HEK293 (cell line): ENCODE measurements around the gene C1QTNF4.

Experiments
- CTCF ChIP-seq: fragments of 450-650 bp; formaldehyde crosslinking; IDR thresholded peaks from 2 replicates; pipeline ENCODE4 v1.5.1; 2016; ENCODE audit warnings: missing biosample characterization, missing genetic modification characterization
- HOXD13 ChIP-seq: sonication (generic); formaldehyde crosslinking; IDR thresholded peaks from 2 replicates; pipeline ENCODE4 v1.8.0; 2022; ENCODE audit warnings: missing genetic modification reagents, borderline replicate concordance
- ZFP3 ChIP-seq: fragments of 450-650 bp; formaldehyde crosslinking; IDR thresholded peaks from 2 replicates; pipeline ENCODE4 v1.5.1; 2016; ENCODE audit warnings: low read depth, missing biosample characterization, missing genetic modification characterization
- ZNF362 ChIP-seq: fragments of 450-650 bp; formaldehyde crosslinking; IDR thresholded peaks from 2 replicates; pipeline ENCODE4 v1.5.1; 2016; ENCODE audit warnings: missing biosample characterization, missing genetic modification characterization
- ZNF48 ChIP-seq: fragments of 450-650 bp; formaldehyde crosslinking; IDR thresholded peaks from 2 replicates; pipeline ENCODE4 v1.5.1; 2016; ENCODE audit warnings: missing biosample characterization, missing genetic modification characterization
- ZNF555 ChIP-seq: fragments of 450-650 bp; formaldehyde crosslinking; conservative IDR thresholded peaks from 2 replicates; pipeline ENCODE4 v1.5.1; 2017; ENCODE audit warnings: missing biosample characterization, mild to moderate bottlenecking, missing genetic modification characterization, inconsistent platforms
- ZSCAN16 ChIP-seq: fragments of 450-650 bp; formaldehyde crosslinking; IDR thresholded peaks from 2 replicates; pipeline ENCODE4 v1.5.1; 2016; ENCODE audit warnings: missing biosample characterization, missing genetic modification characterization

- TF ChIP-seq CTCF (tag by site-specific recombination) (no peak), ZFP3 (tag by site-specific recombination) (no peak), ZNF48 (tag by site-specific recombination) (no peak), HOXD13 (no peak), ZNF555 (tag by site-specific recombination) (no peak), ZNF362 (tag by site-specific recombination) (no peak), ZSCAN16 (tag by site-specific recombination) (no peak)
Measured at GRCh38 chr11:47570651-47571356, 23.4 kb downstream of the C1QTNF4 start.
